ENCODE data around the gene SAPCD2.

The SAPCD2 gene

GRCh38 chr9:137106662-137107250, 36.4 kb upstream of the SAPCD2 start:
- DNase-seq, result no peak

GRCh38 chr9:137105814-137106661, 35.7 kb upstream of the SAPCD2 start:
- DNase-seq, result no peak

GRCh38 chr9:137103206-137103999, 33.0 kb upstream of the SAPCD2 start:
- DNase-seq, result no peak

DNA sequence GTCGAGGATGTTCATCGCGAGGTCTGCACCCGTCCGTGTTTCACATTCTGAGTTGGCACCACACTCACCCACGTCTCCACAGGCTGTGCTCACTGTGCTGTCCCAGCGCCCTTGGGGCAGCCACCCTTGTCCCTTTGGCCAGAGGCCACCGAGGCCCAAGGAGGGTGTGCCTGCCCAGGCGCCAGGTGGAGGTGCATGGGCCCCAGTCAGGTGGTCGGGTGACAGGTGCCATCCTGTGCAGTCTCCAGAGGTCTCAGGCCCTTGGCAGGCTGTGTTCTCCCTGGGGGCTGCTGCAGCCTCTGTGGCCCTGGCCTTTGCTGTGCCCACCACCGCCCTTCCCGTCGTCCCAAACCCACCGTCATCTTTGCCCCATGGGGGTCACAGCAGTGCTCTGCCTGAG, 28.9 kb upstream of the SAPCD2 start:
- no peak for DNase-seq

DNA sequence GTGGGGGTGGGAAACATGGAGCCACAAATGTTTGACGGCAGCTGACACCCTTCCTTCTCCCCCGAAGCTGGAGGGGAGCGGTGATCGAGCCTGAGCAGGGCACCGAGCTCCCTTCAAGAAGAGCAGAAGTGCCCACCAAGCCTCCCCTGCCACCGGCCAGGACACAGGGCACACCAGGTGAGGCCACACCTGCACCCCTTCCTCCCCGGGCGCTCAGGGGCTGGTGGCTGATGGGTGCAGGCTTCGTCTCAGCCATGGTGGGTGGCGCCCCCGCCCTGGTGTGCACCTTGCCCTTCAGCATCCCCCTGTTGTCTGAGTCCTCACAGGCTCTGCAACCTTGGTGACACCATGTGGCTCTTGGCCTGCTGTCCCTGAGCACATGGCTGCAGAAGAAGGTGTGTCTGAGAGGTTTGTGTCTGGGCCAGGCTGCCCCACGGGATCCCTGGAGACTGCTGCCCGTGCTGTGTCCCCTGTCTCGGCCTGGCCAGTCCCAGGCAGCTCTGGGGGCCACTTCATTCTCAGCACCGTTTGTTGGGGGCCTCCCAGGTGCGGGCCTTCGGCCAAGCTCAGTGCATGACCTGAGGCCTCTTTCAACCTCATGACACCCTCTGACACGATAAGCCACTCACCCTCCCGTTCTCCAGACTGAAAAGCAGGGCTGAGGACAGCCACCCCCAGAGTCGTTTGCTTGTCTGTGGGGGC, 27.6 kb upstream of the SAPCD2 start:
- DNase-seq, result no peak

GRCh38 chr9:137096785-137097546, 26.6 kb upstream of the SAPCD2 start:
- DNase-seq, result no peak

DNA sequence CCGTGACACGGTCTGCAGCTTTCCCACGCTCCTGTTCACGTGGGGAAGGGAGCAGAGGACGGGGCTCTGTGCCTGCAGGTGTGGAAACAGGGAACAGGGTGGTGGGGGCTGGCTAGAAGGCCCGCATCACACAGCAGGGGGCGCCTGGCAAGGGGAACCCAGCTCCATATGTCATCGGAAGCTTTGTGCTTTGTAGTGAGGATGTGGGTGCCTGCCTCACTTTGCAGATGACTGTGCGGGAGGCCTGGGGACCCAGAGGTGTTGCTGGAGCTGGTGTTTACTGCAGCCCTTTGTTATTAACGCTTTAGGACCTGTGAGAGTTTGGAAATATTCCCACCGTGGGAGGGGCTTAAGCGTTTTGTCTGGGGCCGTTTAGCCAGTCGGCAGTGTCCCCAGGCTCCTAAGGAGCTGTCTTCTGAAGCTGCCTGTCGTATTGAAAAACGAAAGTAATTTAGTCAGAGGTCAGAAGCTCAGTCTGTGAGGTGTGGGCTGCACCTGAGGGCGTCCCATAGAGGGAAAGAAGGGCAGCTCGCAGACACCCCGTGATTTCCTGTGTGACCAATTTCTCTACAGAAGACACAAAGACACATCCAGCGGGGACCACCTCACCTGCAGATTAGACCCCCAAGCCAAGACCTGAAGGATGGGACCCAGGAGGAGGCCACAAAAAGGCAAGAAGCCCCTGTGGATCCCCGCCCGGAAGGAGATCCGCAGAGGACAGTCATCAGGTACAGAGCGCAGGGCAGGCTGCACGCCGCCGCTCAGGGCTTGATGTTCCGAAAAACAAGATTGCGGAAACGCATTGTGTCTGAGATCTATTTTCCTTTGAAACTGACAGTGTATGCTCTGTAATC, 25.5 kb upstream of the SAPCD2 start:
- DNase-seq, result no peak

GRCh38 chr9:137089232-137089947, 19.0 kb upstream of the SAPCD2 start:
- no peak for DNase-seq

GRCh38 chr9:137088121-137088520, 17.8 kb upstream of the SAPCD2 start:
- no peak for DNase-seq

DNA sequence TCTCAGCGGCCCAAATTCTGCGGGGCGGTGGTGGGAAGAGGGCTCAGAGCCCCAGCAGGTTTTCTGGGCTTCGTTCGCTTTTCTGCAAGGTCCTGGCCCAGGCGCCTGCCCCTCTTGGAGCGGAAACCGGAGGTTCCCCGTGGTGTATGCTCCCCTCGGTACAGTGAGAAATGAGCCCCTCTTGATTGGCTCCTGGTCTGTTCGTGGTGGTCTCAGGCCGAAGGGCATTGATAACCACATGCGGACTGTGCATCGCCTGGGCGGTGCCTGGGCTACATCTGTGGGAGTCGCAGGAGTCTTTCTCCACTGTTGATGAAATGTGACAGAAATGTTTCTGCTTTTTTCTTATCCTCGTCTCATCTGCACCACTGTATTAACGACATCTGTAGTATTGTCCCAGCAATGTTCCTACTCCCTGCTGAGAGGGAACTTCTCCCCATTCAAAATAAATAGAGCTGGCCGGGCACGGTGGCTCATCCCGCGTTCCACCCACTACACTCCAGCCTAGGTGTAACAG, 17.1 kb upstream of the SAPCD2 start:
- DNase-seq, result no peak

DNA sequence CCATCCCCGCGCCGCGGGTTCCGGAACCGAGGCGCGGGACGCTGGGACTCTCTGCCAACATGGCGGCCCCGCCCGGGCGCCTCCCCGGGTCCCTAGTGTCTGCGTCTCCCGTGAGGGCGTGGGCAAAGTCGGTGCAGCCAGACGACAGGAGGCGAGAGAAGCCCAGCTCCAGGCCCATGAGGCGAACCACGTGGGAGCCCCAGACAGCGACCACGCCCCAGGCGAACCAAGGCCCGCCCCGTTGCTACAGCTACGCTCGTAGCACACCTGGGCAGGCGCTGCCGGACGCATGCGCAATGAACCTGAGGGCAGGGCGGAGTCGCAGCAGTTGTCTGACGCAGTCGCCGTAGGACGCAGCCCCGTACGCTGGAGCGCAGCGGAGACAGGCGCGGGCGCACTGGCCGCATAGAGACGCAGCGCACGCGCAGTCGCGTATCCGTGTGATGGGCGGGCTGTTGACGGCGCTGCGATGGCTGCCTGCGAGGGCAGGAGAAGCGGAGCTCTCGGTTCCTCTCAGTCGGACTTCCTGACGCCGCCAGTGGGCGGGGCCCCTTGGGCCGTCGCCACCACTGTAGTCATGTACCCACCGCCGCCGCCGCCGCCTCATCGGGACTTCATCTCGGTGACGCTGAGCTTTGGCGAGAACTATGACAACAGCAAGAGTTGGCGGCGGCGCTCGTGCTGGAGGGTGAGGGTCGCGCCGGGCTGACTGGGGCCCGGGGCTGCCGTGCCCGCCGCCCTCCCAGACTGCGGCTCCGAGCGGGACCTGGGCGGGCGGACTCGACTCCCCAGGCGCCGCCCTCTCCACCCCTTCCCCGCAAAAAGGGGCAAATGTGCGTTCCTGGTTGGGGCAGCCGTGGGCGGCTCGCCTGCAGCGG, 16.4 kb upstream of the SAPCD2 start, which contains the start of gene MAN1B1:
MAN1B1 (plus strand) TSS at position 455 of the 878 bp plus-strand sequence; CDS start at position 470, 15 bp downstream.
- DNase-seq, result peak; percentile 97 to 99

GRCh38 chr9:137085920-137086530, 15.7 kb upstream of the SAPCD2 start:
- DNase-seq, result no peak

- DNase-seq, result no peak
These were observed 14.2 kb upstream of the SAPCD2 start for GRCh38 chr9:137084526-137084925.

- DNase-seq, result no peak
These were observed 13.1 kb upstream of the SAPCD2 start for GRCh38 chr9:137083394-137084004.

GRCh38 chr9:137082925-137083290, 12.6 kb upstream of the SAPCD2 start:
- DNase-seq, result no peak

DNA sequence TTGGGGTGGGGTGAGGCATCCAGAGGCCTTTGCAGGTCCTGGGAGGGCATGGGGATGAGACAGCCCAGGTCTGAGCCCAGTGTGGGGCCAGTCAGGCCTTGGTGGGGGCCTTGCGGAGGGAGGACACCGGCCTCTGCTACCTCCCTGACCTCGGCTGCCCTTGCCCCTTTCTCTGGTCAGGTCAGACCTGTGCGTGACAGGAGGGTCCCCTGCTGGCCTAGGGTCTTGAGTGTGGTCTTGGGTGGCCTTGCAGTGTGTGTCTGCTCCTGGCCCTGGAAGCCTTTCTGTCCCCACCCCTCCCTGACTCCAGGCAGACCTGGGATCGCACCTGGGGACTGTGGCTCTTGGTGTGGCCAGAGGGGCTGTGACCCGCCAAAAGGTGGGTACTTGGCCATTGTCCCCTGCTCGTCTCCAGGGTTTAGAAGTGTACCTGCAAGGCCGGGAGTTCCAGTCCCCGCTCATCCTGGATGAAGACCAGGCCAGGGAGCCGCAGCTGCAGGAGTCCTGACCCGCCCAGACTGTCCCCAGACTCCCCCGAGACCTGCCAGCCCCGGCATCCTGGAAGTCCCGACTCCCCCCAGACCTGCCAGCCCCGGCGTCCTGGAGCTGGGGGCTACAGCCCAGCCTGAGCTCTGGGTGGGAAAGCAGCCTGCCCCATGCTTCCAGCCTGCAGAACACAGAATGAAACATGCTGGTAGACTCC, 12.0 kb upstream of the SAPCD2 start:
- no peak for DNase-seq

DNA sequence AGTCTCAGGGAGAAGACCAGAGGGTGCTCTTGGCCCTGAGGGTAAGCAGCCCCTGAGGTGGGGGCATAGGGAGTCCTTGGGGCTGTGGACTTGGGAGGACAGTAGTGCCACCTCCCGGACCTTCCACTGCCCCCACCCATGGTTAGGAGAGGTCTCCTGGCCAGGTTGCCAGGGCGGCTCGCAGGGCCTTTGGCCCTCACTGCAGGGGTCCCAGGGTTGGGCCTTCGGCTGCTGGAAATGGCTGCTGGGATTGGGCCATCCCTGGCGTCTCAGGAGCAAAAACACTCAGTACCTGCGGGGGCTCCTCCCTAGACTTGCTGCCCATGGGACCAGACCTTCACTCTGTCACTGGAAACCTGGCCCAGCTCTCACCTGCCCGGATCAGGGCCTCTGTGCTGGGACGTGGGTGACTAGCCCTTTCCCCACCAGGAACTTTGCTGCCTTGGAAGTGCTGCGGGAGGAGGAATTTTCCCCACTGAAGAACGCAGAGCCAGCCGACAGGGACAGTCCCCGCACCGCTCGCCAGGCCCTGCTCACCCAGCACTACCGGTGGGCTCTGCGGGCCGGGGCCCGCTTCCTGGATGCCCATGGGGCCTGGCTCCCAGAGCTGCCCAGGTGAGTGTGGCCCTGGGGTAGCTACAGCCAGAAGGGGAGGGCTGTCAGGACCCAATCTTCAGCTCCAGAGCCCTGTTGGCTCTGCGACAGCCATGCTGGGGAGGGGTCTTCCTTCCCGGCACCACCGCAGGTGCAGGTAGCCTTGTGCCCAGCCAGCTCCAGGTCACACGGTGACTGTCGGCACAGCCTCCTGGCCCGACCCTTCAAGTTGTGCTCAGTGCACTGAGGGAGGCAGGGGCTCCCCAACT, 10.1 kb upstream of the SAPCD2 start:
- DNase-seq, result no peak
